Transverse colon (tissue), 3 donors: Measurements from ENCODE around the gene EFHB.

Source experiments
- POLR2A ChIP-seq: fragments of 450-650 bp; IDR thresholded peaks from one replicate; pipeline ENCODE4 v1.6.1; 2016; ENCODE audit warnings: antibody characterized with exemption, mild to moderate bottlenecking, moderate library complexity
- TF ChIP-seq, protein P1 (sequence below), 5 experiments: fragments of 200-600 bp in 3 of 5; fragments of 450-650 bp in 2 of 5; sonication (generic) in 3 of 5; IDR thresholded peaks; 1 replicate in 2 of 5; 2 replicates in 3 of 5; pipeline ENCODE4 v1.5.1; 2016 to 2017; ENCODE audit warnings: antibody characterized with exemption in 5 of 5, inconsistent platforms in 3 of 5, mild to moderate bottlenecking in 2 of 5, moderate library complexity in 1 of 5

DNA sequence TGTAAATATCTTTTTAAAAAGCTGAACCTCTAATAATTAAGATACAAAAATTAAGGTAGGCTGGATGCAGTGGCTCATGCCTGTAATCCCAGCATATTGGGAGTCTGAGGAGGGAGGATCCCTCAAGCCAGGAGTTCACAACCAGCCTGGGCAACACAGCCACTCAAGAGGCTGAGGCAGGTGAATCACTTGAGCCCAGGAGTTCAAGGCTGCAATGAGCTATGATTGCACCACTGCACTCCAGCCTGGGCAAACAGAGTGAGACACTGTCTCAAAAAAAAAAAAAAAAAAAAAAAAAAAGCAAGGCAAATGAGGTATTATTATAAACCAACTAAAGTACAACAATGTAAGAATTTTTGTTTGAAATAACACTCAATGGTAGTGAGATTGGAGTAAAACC, 47.6 kb downstream of the EFHB start:
- TF ChIP-seq, protein P1, sequence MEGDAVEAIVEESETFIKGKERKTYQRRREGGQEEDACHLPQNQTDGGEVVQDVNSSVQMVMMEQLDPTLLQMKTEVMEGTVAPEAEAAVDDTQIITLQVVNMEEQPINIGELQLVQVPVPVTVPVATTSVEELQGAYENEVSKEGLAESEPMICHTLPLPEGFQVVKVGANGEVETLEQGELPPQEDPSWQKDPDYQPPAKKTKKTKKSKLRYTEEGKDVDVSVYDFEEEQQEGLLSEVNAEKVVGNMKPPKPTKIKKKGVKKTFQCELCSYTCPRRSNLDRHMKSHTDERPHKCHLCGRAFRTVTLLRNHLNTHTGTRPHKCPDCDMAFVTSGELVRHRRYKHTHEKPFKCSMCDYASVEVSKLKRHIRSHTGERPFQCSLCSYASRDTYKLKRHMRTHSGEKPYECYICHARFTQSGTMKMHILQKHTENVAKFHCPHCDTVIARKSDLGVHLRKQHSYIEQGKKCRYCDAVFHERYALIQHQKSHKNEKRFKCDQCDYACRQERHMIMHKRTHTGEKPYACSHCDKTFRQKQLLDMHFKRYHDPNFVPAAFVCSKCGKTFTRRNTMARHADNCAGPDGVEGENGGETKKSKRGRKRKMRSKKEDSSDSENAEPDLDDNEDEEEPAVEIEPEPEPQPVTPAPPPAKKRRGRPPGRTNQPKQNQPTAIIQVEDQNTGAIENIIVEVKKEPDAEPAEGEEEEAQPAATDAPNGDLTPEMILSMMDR (IDR thresholded peaks at IDR 0.05): no peak
- TF ChIP-seq POLR2A: no peak
